Common myeloid progenitor, CD34-positive (primary cell): ENCODE measurements around the gene LTBP3.
A peak's percentile ranks its signal among the peaks of the same experiment; 100 is the strongest.

Experiments used
- CTCF ChIA-PET: fragments of 350-600 bp; sonication (Branson Sonifier 250); formaldehyde crosslinking; loops from one replicate; lab custom pipeline; 2021; ENCODE audit warnings: antibody characterized with exemption; lab: Charles Lee
- POLR2A ChIA-PET: fragments of 350-600 bp; sonication (Branson Sonifier 250); formaldehyde crosslinking; loops from one replicate; lab custom pipeline; 2021; ENCODE audit warnings: antibody characterized with exemption; lab: Charles Lee
- DNase-seq, 3 donors: peaks; one replicate each; pipeline versions ENCODE4 v3.0.0 to v3.0.0-alpha.2; 2013
- H3K27ac ChIP-seq, 2 experiments: 1 replicate in 1 of 2; 2 replicates in 1 of 2; pipeline ENCODE4 v1.7.0; 2013; ENCODE audit warnings: inconsistent platforms in 2 of 2, low read length in 2 of 2, mild to moderate bottlenecking in 2 of 2, low read depth in 1 of 2, moderate library complexity in 1 of 2; ENCODE audit not compliant: severe bottlenecking in 2 of 2, insufficient read depth in 1 of 2, poor library complexity in 1 of 2
- H3K27me3 ChIP-seq, 5 experiments: replicated peaks in 2 of 5; 1 replicate in 3 of 5; 2 replicates in 2 of 5; pipeline versions ENCODE4 v1.6.1 to v1.7.0; 2013; ENCODE audit warnings: low read length in 4 of 5, mild to moderate bottlenecking in 2 of 5, moderate library complexity in 2 of 5, inconsistent platforms in 1 of 5; ENCODE audit not compliant: insufficient read depth in 5 of 5, control insufficient read depth in 4 of 5
- H3K36me3 ChIP-seq, 4 experiments: 1 replicate in 2 of 4; 2 replicates in 2 of 4; pipeline versions ENCODE4 v1.6.1 to v1.7.0; 2013; ENCODE audit warnings: low read length in 3 of 4, control low read depth in 1 of 4, mild to moderate bottlenecking in 1 of 4; ENCODE audit not compliant: control insufficient read depth in 4 of 4, insufficient read depth in 4 of 4
- H3K4me1 ChIP-seq, 4 experiments: 1 replicate in 3 of 4; 2 replicates in 1 of 4; pipeline versions ENCODE4 v1.6.1 to v1.7.1; 2013; ENCODE audit warnings: low read length in 3 of 4, mild to moderate bottlenecking in 3 of 4, control low read depth in 1 of 4, inconsistent platforms in 1 of 4, moderate library complexity in 1 of 4; ENCODE audit not compliant: control insufficient read depth in 4 of 4, insufficient read depth in 4 of 4; ENCODE audit errors: control extremely low read depth in 1 of 4
- H3K4me3 ChIP-seq, 7 experiments: 1 replicate in 4 of 7; 2 replicates in 3 of 7; pipeline versions ENCODE4 v1.5.1 to v1.7.0; 2013; ENCODE audit warnings: mild to moderate bottlenecking in 7 of 7, low read length in 6 of 7, moderate library complexity in 6 of 7, inconsistent platforms in 2 of 7, low read depth in 2 of 7, control low read depth in 1 of 7; ENCODE audit not compliant: insufficient read depth in 4 of 7, control insufficient read depth in 1 of 7; ENCODE audit errors: extremely low read depth in 1 of 7
- H3K9me3 ChIP-seq, 5 experiments: 1 replicate in 4 of 5; 2 replicates in 1 of 5; pipeline versions ENCODE4 v1.6.1 to v1.7.1; 2013; ENCODE audit warnings: low read length in 4 of 5, mild to moderate bottlenecking in 2 of 5, inconsistent platforms in 1 of 5, low read depth in 1 of 5, moderate library complexity in 1 of 5; ENCODE audit not compliant: control insufficient read depth in 4 of 5, insufficient read depth in 2 of 5; ENCODE audit errors: control extremely low read depth in 1 of 5
- WGBS: methylation state at CpG from one replicate; pipeline ENCODE4 v1.1.5; 2013; ENCODE audit not compliant: insufficient coverage; 5-methylcytosine and 5-hydroxymethylcytosine counted together

LTBP3 gene

DNA sequence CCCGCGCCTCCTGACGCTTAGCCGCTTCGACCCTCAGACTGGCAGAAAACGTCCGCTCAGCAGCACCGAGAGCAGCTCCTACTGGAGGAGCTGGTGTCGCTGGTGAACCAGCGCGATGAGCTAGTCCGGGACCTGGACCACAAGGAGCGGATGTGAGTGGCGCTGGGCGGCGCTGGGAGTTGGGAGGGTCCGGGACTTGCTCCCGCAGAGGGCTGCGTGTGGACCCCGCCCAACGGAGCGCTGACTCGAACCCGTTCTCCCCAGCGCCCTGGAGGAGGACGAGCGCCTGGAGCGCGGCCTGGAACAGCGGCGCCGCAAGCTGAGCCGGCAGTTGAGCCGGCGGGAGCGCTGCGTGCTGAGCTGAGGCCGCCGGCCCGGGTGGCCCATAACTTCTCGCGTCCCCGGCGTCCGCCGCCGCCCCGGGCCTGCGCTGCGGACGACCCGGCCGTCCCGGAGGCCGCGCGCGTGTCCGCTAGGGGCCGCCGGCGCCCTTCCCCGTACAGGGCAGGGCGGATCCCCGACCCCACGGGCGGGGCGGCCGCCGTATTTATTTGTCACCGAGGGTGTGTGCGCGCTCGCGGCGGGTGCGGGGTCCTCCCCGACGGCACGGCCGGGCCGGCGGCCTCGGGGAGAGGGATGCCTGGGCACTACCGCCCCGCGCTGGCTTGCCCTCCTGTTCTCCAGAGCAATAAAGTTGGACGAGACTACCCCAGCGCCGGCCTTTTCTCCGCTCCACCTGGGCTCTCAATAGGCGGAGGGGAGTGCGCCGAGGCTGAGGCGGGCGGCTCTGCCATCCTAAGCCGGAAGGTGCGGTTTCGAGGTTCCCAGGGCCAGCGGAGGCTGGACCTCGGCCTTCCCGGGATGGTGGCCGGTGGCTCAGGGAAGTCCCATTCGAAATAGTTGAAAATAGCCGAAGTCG lies 34.0 kb upstream of the LTBP3 start:
- H3K36me3 ChIP-seq: peaks cover 7 to 40% (median 21%) of the 10 kb centered on the region in 4 experiments
- CTCF ChIA-PET: interaction anchor here (1.0 to 16.6 kb wide), 9 partner anchors 13 to 317 kb away, joined by 3 to 229 read pairs (median 9); partner anchors contain the start of genes EHBP1L1, FAM89B, MAP3K11 and PCNX3
- peaks cover 0 to 36% (median 33%) of the 10 kb centered on the region in 4 experiments for H3K4me1 ChIP-seq
- POLR2A ChIA-PET: interaction anchor here (0.7 kb wide), 1 partner anchor 52 kb away, joined by 3 read pairs; no protein-coding TSS in a partner anchor
- no peak overlapping the region for H3K27ac ChIP-seq
- peak overlapping the region in 1 of 7 experiments; percentile 19 for H3K4me3 ChIP-seq
- H3K9me3 ChIP-seq: no peaks in the 10 kb centered on the region
- 79% methylated on average over 86 of the region's 106 CpGs for WGBS
- H3K27me3 ChIP-seq: no peaks in the 10 kb centered on the region
- DNase-seq: no peak

DNA sequence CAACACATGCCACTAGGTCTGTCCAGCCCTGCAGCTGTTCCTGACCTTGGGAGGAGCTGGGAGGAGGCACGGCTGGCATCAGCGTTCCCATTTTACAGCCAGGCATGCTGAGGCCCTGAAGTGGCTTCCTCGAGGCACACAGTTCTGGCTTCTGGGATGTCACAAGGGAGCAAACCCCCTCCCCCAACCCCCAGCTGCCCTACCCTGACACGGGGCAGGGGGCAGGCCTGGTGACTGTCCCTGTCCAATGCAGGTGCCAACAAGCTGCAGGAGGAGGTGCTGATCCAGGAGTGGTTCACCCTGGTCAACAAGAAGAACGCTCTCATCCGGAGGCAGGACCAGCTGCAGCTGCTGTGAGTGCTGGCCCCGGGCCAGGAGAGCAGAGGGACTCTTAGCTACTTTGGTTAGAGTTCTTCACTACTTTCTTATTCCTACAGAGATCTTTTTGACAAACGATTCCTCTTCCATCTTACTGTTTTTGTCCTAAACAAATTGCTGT lies 32.1 kb upstream of the LTBP3 start:
- Histone ChIP-seq H3K9me3 (no peaks in the 10 kb centered on the region), H3K27me3 (no peaks in the 10 kb centered on the region), H3K4me1 (peaks cover 0 to 41% (median 30%) of the 10 kb centered on the region in 4 experiments), H3K27ac (no peak overlapping the region), H3K36me3 (peaks cover 7 to 49% (median 28%) of the 10 kb centered on the region in 4 experiments), H3K4me3 (no peak overlapping the region)
- ChIA-PET CTCF (interaction anchor here (0.7 to 16.6 kb wide), 7 partner anchors 8 to 271 kb away, joined by 3 to 262 read pairs (median 119); partner anchors contain the start of genes EHBP1L1, FAM89B, MAP3K11 and PCNX3), POLR2A (interaction anchor here (0.7 kb wide), 1 partner anchor 14 kb away, joined by 3 read pairs; the partner anchor contains the start of gene EHBP1L1)
- WGBS: 91% methylated on average over 6 of the region's 8 CpGs
- no peak for DNase-seq

DNA sequence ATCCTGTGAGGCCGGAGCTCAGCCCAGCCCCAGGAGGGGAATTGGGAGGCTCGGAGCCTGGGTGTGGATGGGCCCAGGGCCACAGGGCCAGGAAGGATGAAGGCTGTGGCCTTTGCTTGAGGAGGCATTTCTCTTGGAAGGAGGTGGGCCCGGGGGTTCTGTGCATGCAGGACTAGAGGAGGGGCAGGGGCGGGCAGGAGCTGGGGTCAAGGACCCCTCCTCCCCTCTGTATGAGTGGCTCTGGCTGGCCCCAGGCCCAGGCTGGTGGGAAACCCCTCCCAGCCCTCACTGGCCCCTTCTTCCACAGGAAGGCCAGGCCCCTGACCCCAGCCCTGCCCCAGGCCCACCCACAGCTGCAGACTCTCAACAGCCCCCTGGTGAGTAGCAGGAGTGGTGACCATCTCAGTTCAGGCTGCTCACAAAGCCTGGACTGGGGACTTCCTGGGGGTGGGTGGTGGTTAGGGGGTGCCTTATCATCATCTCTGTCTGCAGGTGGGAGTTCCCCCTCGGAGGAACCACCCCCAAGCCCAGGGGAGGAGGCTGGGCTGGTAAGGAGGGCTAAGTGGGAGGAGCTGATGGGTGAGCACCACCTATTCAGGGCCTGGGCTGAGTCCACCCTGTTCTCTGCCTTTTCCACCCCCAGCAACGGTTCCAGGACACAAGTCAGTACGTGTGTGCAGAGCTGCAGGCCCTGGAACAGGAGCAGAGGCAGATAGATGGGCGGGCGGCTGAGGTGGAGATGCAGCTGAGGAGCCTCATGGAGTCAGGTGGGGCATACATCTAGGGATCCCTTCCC lies 31.5 kb upstream of the LTBP3 start:
- Histone ChIP-seq H3K36me3 (peaks cover 7 to 53% (median 30%) of the 10 kb centered on the region in 4 experiments), H3K27me3 (no peaks in the 10 kb centered on the region), H3K4me3 (no peak overlapping the region), H3K27ac (no peak overlapping the region), H3K4me1 (peaks cover 0 to 41% (median 28%) of the 10 kb centered on the region in 4 experiments), H3K9me3 (no peaks in the 10 kb centered on the region)
- peak in 2 of 3 donors; percentile 79 to 83 for DNase-seq
- 92% methylated on average over 8 of the region's 9 CpGs for WGBS
- POLR2A ChIA-PET: interaction anchor here (0.7 to 1.2 kb wide), 2 partner anchors 9 to 13 kb away, joined by 3 read pairs; partner anchors contain the start of gene EHBP1L1
- CTCF ChIA-PET: interaction anchor here (0.7 to 16.6 kb wide), 8 partner anchors 9 to 271 kb away, joined by 3 to 262 read pairs (median 70); partner anchors contain the start of genes EHBP1L1, FAM89B, MAP3K11 and PCNX3

DNA sequence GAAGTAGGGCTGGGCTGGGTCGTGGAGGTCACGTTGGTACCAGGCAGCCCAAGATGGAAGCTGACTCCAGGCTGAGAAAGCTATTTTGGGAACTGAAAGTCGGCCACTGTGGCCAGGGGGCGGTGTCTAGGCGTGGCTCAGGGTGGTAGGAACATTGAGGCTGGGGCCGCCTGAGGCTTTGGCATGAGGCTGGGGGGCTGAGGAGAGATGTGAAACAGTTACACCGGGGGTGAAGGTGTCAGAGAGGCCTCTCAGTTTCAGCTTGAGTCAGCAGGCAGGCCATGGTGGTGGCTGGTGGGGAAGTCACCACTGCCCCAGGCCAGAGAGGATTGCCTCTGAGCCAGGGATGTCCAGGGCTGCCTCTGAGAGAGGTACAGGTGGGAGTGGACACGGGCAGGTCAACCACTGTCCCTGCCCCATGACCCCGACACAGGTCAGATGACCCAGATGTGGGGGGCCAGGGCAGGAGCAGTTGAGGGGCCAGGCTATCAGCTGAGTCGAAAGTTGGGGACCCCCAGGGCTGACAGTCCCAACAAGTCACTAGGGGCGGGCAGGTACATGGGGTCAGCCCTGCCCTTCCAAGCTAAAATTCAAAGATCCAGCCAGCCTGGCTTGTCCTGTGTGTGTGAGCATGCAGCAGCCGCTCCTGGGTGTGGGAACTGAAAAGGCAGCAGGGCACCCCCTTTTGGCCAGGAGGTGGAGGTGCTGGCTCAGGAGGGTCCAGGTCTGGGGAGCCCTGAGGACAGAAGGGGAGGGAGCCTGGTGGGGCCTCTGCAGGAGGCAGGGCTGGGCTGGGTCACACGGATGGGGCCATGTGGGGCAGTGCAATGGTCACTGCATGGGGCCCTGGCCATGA lies 30.3 kb upstream of the LTBP3 start:
- DNase-seq: peak; percentile 76 to 85 (median 85)
- Histone ChIP-seq H3K9me3 (no peaks in the 10 kb centered on the region), H3K4me3 (peak overlapping the region in 3 of 7 experiments; percentile 25 to 44 (median 38)), H3K27ac (peak overlapping the region in 1 of 2 experiments; percentile 49), H3K27me3 (no peaks in the 10 kb centered on the region), H3K4me1 (peaks cover 0 to 37% (median 28%) of the 10 kb centered on the region in 4 experiments), H3K36me3 (peaks cover 7 to 59% (median 34%) of the 10 kb centered on the region in 4 experiments)
- WGBS: 20% methylated on average over 12 of the region's 13 CpGs
- ChIA-PET CTCF (interaction anchor here (0.9 to 16.6 kb wide), 9 partner anchors 9 to 255 kb away, joined by 3 to 262 read pairs (median 21); partner anchors contain the start of genes DPF2, EHBP1L1, FAM89B and MAP3K11), POLR2A (interaction anchor here (0.5 to 5.4 kb wide), 6 partner anchors 8 to 18 kb away, joined by 3 to 32 read pairs (median 4); partner anchors contain the start of genes EHBP1L1, FAM89B and ZNRD2)

DNA sequence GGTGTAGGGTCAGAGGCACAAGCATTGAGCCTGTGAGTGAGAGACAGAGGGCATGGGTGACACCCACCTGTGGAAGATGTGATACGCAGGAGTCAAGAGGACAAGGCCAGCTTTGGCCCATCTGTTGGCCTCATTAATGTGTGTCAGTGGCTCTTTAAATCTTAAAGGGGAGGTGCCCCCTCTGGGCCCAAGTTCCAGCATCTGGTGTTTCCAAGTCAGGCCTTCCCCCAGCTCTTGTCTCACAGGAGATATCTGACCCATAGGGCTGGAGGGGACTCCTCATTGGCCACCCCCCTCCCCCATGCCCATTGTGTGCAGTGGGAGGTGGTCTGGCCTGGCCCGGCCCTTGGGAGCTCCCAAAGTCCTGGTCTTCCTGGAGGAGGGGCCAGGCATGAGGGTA lies 28.5 kb upstream of the LTBP3 start:
- Histone ChIP-seq H3K9me3 (no peaks in the 10 kb centered on the region), H3K4me3 (no peak overlapping the region), H3K36me3 (peaks cover 4 to 53% (median 31%) of the 10 kb centered on the region in 4 experiments), H3K4me1 (peaks cover 0 to 36% (median 26%) of the 10 kb centered on the region in 4 experiments), H3K27me3 (no peaks in the 10 kb centered on the region), H3K27ac (no peak overlapping the region)
- WGBS: 100% methylated on average over 1 of the region's 2 CpGs
- ChIA-PET CTCF (interaction anchor here (0.6 to 16.6 kb wide), 6 partner anchors 7 to 450 kb away, joined by 3 to 262 read pairs (median 144); partner anchors contain the start of genes EHBP1L1, FAM89B, MAP3K11 and PCNX3), POLR2A (interaction anchor here (5.4 kb wide), 1 partner anchor 11 kb away, joined by 32 read pairs; the partner anchor contains the start of gene EHBP1L1)
- no peak for DNase-seq
